GM12892 (cell line): Measurements from ENCODE around the gene ATG2A. TPM values are rescaled to one million over a fixed set of nuclear protein-coding genes. Genes with fewer than 3 reads are reported as not detected.

Source experiments
- DNase-seq: peaks from one replicate; pipeline ENCODE4 v3.0.0; 2011; ENCODE audit not compliant: insufficient read length
- FAIRE-seq: peaks from 2 replicates; lab custom pipeline; 2011; peaks lifted over from hg19 to GRCh38; lab: Jason Lieb, UNC
- POLR2A ChIP-seq: IDR thresholded peaks from 2 replicates; pipeline ENCODE4 v1.6.1; 2011; ENCODE audit warnings: low read depth, low read length, control low read depth
- POLR2AphosphoS5 ChIP-seq: IDR thresholded peaks from 2 replicates; pipeline ENCODE4 v1.6.1; 2011; ENCODE audit warnings: low read depth, low read length, control low read depth
- TAF1 ChIP-seq: IDR thresholded peaks from 2 replicates; pipeline ENCODE4 v1.6.1; 2011; ENCODE audit warnings: low read depth, mild to moderate bottlenecking, control low read depth, low read length, borderline replicate concordance
- polyA plus RNA-seq: library from polyadenylated mRNA; unstranded; fragments of >200 nt; gene quantifications from one replicate; pipeline ENCODE4 v1.2.1, GENCODE V29; 2012; ENCODE audit warnings: missing spikeins, inconsistent platforms; ENCODE audit not compliant: missing spikeins

The ATG2A gene
- 3.2 TPM for polyA plus RNA-seq

DNA sequence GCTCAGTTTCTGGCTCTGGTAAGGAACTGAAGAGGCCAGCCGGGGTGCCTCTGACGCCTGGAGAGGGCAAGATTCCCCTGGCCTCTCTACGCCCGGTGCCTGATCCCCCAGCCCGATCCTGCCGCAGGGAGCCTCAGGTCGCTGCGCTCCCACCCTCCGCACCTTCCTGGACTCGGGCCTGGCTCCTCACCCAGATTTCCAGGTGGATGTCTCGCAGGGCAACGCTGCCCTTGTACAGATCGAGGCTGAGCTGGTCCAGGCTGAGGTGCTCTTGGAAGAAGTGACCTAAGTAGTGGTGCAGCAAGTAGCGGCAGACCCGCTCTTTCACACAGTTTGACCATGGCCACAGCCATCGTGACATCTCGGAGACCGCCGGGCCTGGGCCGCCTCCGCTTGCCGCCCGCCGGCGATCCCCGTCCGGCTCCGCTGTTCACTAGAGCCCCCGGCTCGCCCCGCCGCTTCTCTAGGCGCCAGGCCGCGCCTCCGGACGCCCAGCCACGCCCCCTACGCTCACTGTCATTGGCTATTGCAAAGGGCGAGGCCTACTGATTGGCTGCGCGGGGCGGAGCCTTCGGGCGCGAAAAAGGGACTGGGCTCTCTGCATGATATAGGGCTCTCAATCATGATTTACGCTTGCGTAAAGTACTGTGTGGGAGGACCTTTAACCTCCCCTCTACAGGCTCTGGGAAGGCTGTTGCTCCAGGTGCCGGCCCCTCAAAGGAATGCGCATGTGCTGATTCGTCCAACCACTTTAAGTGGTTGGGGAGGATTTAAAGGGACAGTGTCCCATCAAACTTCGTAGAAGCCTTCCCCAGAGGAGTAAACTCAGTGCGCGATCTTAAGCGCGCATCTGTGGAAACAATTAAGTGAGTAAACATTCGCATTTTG is at the start of gene ATG2A:
Gene ATG2A, minus strand, starts transcription at position 435 of the 888 bp plus-strand sequence. Its CDS starts 74 bp downstream, at position 361.
- TF ChIP-seq POLR2AphosphoS5 (peak; percentile 55; the same call in 1 of the 2 replicates), TAF1 (peak; percentile 60; the same call in 1 of the 2 replicates), POLR2A (peak; percentile 73; the same call in 1 of the 2 replicates)
- peak; percentile 98 for DNase-seq

DNA sequence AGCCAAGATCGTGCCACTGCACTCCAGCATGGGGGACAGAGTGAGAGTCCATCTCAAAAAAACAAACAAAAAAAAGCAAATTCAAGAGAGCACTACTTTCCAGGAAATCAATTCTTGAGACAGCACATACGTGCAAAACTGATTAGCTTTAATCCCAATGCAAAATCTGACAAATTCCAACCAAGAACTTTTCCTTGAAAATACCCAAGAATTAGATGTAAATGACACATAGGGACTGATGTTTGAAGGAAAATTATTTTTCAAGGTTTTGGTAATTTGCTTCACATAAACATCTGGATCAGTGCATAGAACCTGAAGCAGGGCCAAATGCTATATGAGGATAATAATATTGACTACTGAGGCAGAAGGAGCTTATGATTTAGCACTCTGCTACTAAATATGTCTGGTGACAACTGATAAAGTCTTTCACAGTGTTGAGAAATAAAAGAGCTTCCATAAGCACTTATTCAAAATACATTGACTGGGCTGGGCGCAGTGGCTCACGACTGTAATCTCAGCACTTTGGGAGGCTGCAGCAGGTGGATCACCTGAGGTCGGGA is 46.1 kb upstream of the ATG2A start:
- TF ChIP-seq TAF1 (no peak), POLR2AphosphoS5 (no peak), POLR2A (no peak)
- DNase-seq (no peak), FAIRE-seq (no peak)

More for the DNA sequence above, at the start of gene ATG2A:
- FAIRE-seq, result peak; percentile 99

DNA sequence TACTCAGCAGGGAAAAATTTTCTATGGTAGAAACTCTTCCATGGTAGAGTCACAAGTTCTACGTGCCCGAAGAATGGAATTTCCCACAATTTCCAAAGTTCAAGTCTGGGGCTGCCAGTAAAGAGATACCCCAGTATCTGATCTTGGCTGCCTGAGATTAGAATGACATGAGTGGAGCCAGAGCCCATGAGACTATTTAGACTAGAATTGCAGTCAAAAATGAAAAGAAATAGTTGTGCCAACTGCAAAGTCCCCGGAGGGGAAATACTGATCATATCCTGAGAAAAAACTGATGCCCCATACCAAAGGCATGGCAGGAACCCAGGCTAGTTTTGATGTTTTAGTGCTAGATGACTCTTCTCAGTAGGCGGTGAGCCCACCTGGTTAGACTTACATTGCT is 43.7 kb upstream of the ATG2A start:
- DNase-seq (no peak), FAIRE-seq (no peak)
- no peak for TF ChIP-seq POLR2AphosphoS5
- no peak for TF ChIP-seq POLR2A
- no peak for TF ChIP-seq TAF1

- FAIRE-seq (no peak), DNase-seq (no peak)
- TF ChIP-seq POLR2AphosphoS5, result no peak
- TF ChIP-seq TAF1, result no peak
- TF ChIP-seq POLR2A, result no peak
Measured at GRCh38 chr11:64959498-64959897, 42.5 kb upstream of the ATG2A start.

DNA sequence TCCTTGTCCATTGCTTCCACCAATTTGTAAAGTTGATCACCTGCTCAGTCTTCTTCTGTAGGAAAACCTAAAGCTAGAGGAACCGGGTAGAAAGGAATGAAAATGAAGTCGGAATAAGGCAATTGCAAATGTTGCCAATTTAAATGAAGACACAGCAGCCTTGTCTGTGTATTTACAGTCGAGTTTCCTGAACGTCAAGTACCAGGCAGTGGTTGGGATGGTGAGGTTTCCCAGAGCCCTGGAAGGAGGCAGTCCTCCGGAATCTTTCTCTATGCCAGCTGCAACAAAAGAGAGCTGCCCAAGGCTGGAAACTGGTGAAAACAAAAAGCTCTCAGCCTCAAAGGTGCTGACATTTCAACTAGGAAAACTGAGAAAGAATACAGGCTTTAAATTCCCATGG is 37.2 kb upstream of the ATG2A start:
- no peak for FAIRE-seq
- no peak for DNase-seq
- no peak for TF ChIP-seq TAF1
- TF ChIP-seq POLR2A, result no peak
- no peak for TF ChIP-seq POLR2AphosphoS5

DNA sequence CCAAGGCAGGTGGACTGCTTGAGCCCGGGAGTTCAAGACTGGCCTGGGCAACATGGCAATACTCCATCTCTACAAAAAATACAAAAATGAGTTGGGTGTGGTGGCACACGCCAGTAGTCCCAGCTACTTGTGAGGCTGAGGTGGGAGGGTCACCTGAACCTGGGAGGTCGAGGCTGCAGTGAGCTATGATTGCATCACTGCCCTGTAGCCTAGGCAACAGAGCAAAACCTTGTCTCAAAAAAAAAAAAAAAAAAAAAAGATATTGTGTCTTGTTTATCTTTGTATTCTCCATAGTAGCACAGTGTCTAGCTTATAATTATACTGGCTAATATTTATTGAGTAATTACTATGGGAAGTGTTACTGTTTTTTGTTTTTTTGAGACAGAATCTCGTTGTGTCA is 34.5 kb upstream of the ATG2A start:
- no peak for TF ChIP-seq POLR2AphosphoS5
- TF ChIP-seq POLR2A, result no peak
- no peak for TF ChIP-seq TAF1
- FAIRE-seq (no peak), DNase-seq (no peak)

GRCh38 chr11:64947208-64947814 is 30.3 kb upstream of the ATG2A start:
- TF ChIP-seq TAF1, result no peak
- no peak for TF ChIP-seq POLR2A
- FAIRE-seq (no peak), DNase-seq (no peak)

DNA sequence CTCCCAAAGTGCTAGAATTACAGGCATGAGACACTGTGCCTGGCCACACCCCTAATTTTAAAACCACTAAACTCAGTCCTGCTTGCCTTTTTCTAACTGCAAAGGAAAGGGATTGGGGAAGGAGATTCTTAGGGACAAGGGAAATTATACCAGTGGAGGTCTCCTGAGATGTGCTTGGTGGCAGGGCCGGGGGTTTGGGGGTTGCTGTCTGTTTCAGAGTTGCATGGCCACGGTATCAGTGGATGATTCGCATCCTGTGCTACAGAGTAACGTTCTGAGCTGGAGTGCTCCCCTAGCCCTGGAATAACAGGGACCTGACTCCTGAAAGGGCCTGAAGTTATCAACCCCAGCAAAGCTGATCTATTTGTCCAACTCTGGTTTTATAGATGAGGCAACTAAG is 19.5 kb upstream of the ATG2A start:
- TF ChIP-seq POLR2A (no peak), POLR2AphosphoS5 (no peak), TAF1 (no peak)
- FAIRE-seq (no peak), DNase-seq (no peak)

GRCh38 chr11:64935359-64936081 is 18.5 kb upstream of the ATG2A start, which contains the start of gene GPHA2:
TSS of gene GPHA2 (minus strand) at chr11:64935893. CDS start at chr11:64935460, 433 bp downstream.
- DNase-seq, result no peak
- TF ChIP-seq POLR2AphosphoS5 (no peak), TAF1 (no peak), POLR2A (no peak)
- no peak for FAIRE-seq

DNA sequence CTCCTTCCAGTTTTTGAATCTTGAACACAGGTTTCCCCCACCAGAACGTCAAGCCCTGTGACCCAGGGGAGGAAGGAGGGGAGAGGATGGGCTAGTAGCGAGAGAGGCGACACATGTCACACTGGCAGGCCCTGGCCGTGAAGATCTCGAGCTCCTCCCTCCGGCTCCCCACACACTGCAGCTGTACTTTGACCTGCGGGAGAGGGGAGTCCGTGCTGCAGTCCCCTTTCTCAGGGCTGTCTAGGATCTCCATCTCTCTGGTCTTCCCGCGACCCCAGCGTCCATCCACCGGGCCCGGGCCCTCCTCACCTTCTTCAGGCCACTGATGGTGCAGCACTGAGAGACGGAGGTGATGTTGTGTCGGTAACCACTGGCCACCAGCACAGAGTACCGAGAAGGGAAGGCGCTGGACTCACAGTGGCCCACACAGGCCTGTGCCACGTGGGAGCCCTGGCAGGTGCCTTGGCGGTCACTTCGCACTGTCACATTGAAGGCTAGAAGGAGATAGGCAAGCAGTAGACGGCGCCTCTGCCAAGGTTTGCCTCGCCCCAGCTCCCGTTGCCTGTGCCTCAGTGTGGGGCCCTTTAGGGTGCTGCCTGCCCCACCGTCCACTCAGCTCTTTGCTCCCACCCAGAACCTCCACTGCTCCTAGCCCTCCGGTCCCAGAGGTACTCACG is 17.8 kb upstream of the ATG2A start:
- TF ChIP-seq POLR2A (no peak), TAF1 (no peak), POLR2AphosphoS5 (no peak)
- no peak for FAIRE-seq
- DNase-seq, result no peak
